K562 (cell line): ENCODE results near the gene LRRTM3. TPM values are rescaled to one million over a fixed set of nuclear protein-coding genes. Genes with fewer than 3 reads are reported as not detected.

Source experiments
- ATAC-seq: fragments of 200-7000 bp; cut with Tn5 transposase; 3 replicates; pipeline ENCODE4 v1.9.1; 2020; ENCODE audit warnings: moderate library complexity
- BruUV-seq: library from RNA; stranded (reverse); fragments of 400-500 nt; replicated peaks from 2 replicates; lab custom pipeline; 2021; lab: Mats Ljungman, UMichigan
- CTCF ChIA-PET: fragments of 300-600 bp; formaldehyde crosslinking; extraction: SDS; loops from one replicate; lab custom pipeline; 2021; ENCODE audit warnings: low intra/inter-chr PET ratio; lab: Yijun Ruan, JAX
- POLR2A ChIA-PET: fragments of 300-600, 350-650 bp; sonication (Branson Sonifier 250); formaldehyde crosslinking; extraction: SDS; loops from one replicate; lab custom pipeline; 2021; ENCODE audit warnings: antibody characterized with exemption, inconsistent platforms; lab: Yijun Ruan, JAX
- DNase-seq, 4 experiments: peaks; one replicate each; pipeline versions ENCODE4 v3.0.0 to v3.0.0-alpha.2; 2011 to 2018; ENCODE audit warnings: low spot score in 3 of 4, mixed read lengths in 3 of 4; ENCODE audit errors: extremely low read depth in 1 of 4
- FAIRE-seq: peaks from 2 replicates; lab custom pipeline; 2011; peaks lifted over from hg19 to GRCh38; lab: Jason Lieb, UNC
- H2AFZ ChIP-seq: 2 replicates; pipeline ENCODE4 v1.6.0; 2011; ENCODE audit warnings: low read depth, low read length, control low read depth, inconsistent platforms
- H3K27ac ChIP-seq: fragments of 200-600 bp; 3 replicates; pipeline ENCODE4 v1.8.0; 2011; ENCODE audit warnings: low read depth, mild to moderate bottlenecking, control low read depth, inconsistent platforms, low read length, moderate library complexity, mixed read lengths; ENCODE audit errors: extremely low read depth
- H3K27me3 ChIP-seq, 2 experiments: fragments of 300-600 bp in 1 of 2; 2 replicates in 1 of 2; 3 replicates in 1 of 2; pipeline versions ENCODE4 v1.6.0 to v1.8.0; 2011; ENCODE audit warnings: inconsistent platforms in 2 of 2, low read length in 2 of 2, mild to moderate bottlenecking in 1 of 2, mixed read lengths in 1 of 2, moderate library complexity in 1 of 2; ENCODE audit not compliant: control insufficient read depth in 2 of 2, insufficient read depth in 2 of 2
- H3K36me3 ChIP-seq: fragments of 300-600 bp; 3 replicates; pipeline ENCODE4 v1.8.0; 2011; ENCODE audit warnings: mild to moderate bottlenecking, low read length, inconsistent platforms; ENCODE audit not compliant: control insufficient read depth, insufficient read depth
- H3K4me1 ChIP-seq, 2 experiments: fragments of 200-600 bp in 1 of 2; replicated peaks in 1 of 2; 2 replicates in 1 of 2; 3 replicates in 1 of 2; pipeline versions ENCODE4 v1.5.1 to v1.8.0; 2011; ENCODE audit warnings: inconsistent platforms in 2 of 2, low read length in 2 of 2, mild to moderate bottlenecking in 1 of 2, mixed read lengths in 1 of 2, moderate library complexity in 1 of 2; ENCODE audit not compliant: control insufficient read depth in 2 of 2, insufficient read depth in 2 of 2
- H3K4me2 ChIP-seq: 2 replicates; pipeline ENCODE4 v1.6.1; 2011; ENCODE audit warnings: low read length, control low read depth, inconsistent platforms, mixed read lengths; ENCODE audit not compliant: insufficient read depth
- H3K4me3 ChIP-seq: fragments of 200-600 bp; sonication (generic), shearing (Covaris generic); 2 replicates; pipeline ENCODE4 v1.5.1; 2016; ENCODE audit warnings: control low read depth, inconsistent platforms
- H3K79me2 ChIP-seq: fragments of 200-600 bp; 3 replicates; pipeline ENCODE4 v1.8.0; 2011; ENCODE audit warnings: low read length, inconsistent platforms; ENCODE audit not compliant: control insufficient read depth, insufficient read depth
- H3K9ac ChIP-seq, 2 experiments: 2 replicates each; pipeline versions ENCODE4 v1.6.0 to v1.6.1; 2011; ENCODE audit warnings: low read depth in 2 of 2, low read length in 2 of 2, control low read depth in 1 of 2, inconsistent platforms in 1 of 2, mild to moderate bottlenecking in 1 of 2, mixed read lengths in 1 of 2; ENCODE audit not compliant: insufficient read depth in 1 of 2
- H3K9me1 ChIP-seq: one replicate; pipeline ENCODE4 v1.6.0; 2011; ENCODE audit warnings: inconsistent platforms, mild to moderate bottlenecking, low read length, moderate library complexity; ENCODE audit not compliant: control insufficient read depth, insufficient read depth
- H3K9me3 ChIP-seq: replicated peaks from 2 replicates; pipeline ENCODE4 v1.5.1; 2011; ENCODE audit warnings: low read depth, low read length, inconsistent platforms; ENCODE audit not compliant: control insufficient read depth, insufficient read depth
- H4K20me1 ChIP-seq: replicated peaks from 2 replicates; pipeline ENCODE4 v1.6.1; 2011; ENCODE audit warnings: low read length, inconsistent platforms, mixed read lengths; ENCODE audit not compliant: control insufficient read depth, insufficient read depth
- HCFC1 ChIP-seq: IDR thresholded peaks from 2 replicates; pipeline ENCODE4 v1.6.1; 2012; ENCODE audit warnings: low read depth, low read length, improper control_type of control experiment
- HOMEZ ChIP-seq: fragments of 250-450 bp; sonication (Bioruptor Pico); IDR thresholded peaks from 2 replicates; pipeline ENCODE4 v1.4.0; 2020; ENCODE audit warnings: mild to moderate bottlenecking, moderate library complexity
- POLR3G ChIP-seq: IDR thresholded peaks from 2 replicates; pipeline ENCODE4 v1.6.1; 2011; ENCODE audit not compliant: insufficient read length, insufficient replicate concordance; ENCODE audit errors: extremely low read depth
- SP1 ChIP-seq: sonication (generic); formaldehyde crosslinking; IDR thresholded peaks from 2 replicates; pipeline ENCODE4 v1.8.1; 2022; ENCODE audit warnings: mild to moderate bottlenecking, missing genetic modification reagents
- SREBF1 ChIP-seq: fragments of 150-350 bp; IDR thresholded peaks from 2 replicates; pipeline ENCODE4 v1.6.1; 2014; ENCODE audit warnings: antibody characterized with exemption, low read depth, low read length, borderline replicate concordance
- ZBTB17 ChIP-seq: fragments of 450-650 bp; formaldehyde crosslinking; IDR thresholded peaks from 2 replicates; pipeline ENCODE4 v1.4.0; 2020; ENCODE audit warnings: mild to moderate bottlenecking
- ZEB2 ChIP-seq: fragments of 450-650 bp; IDR thresholded peaks from 2 replicates; pipeline ENCODE4 v1.6.1; 2016
- ZNF12 ChIP-seq: sonication (generic); formaldehyde crosslinking; IDR thresholded peaks from 2 replicates; pipeline ENCODE4 v1.4.0; 2020; ENCODE audit warnings: mild to moderate bottlenecking, missing genetic modification reagents
- WGBS: fragments of 100-300 bp; shearing (Covaris generic); methylation state at CpG from one replicate; pipeline ENCODE4 v1.1.6; 2016; ENCODE audit warnings: low coverage, mixed read lengths; ENCODE audit not compliant: insufficient coverage; ENCODE audit errors: missing lambda C conversion rate; 5-methylcytosine and 5-hydroxymethylcytosine counted together
- in situ Hi-C: fragments of 300-500 bp; cut with MboI; formaldehyde crosslinking; loops from 4 replicates; pipeline ENCODE4 v1.15.0; 2018; ENCODE audit warnings: inconsistent platforms, mixed read lengths
- intact Hi-C: fragments of 100-400 bp; cut with micrococcal nuclease; formaldehyde crosslinking; loops from 2 replicates; pipeline ENCODE4 v1.14.2; 2022
- polyA plus RNA-seq, 8 experiments: library from polyadenylated mRNA; depleted of rRNA in 4 of 8; stranded (reverse) in 5 of 8; unstranded in 3 of 8; fragments of >200 nt; fragmentation: Nextera tagmentation in 2 of 8; fragmentation: Illumina TruSeq in 1 of 8; extraction: Ambion mirVana in 2 of 8; extraction: Trizol in 1 of 8; gene quantifications; 2 replicates each; pipeline versions ENCODE4 v1.2.1 to v1.2.3, GENCODE V29; 2011 to 2014; ENCODE audit warnings: inconsistent platforms in 1 of 8, missing spikeins in 1 of 8
- total RNA-seq, 7 experiments: library from RNA; depleted of rRNA in 6 of 7; stranded (reverse); fragments of >200 nt in 6 of 7; fragmentation: Illumina TruSeq in 2 of 7; extraction: Trizol in 2 of 7; gene quantifications; 2 replicates each; pipeline versions ENCODE4 v1.2.1 to v1.2.3, GENCODE V29; 2011 to 2021; ENCODE audit warnings: low replicate concordance in 1 of 7

Gene LRRTM3
- total and polyA plus RNA-seq, 9 of the 15 experiments (the other 6 are each of a cell fraction or from before 2014, with no cell fraction given) = not detected

GRCh38 chr10:66924674-66925345, 1.0 kb upstream of the LRRTM3 start:
- TF ChIP-seq SP1 (CRISPR knock-in tag) (no peak), HCFC1 (no peak), ZBTB17 (CRISPR knock-in tag) (no peak), ZNF12 (CRISPR knock-in tag) (no peak), HOMEZ (CRISPR knock-in tag) (no peak), SREBF1 (no peak), POLR3G (no peak), ZEB2 (no peak)
- TF ChIP-seq, all 486 proteins: peak for 0
- CTCF ChIA-PET = no interaction called here
- no peak overlapping the region for H3K4me2 ChIP-seq
- POLR2A ChIA-PET = no interaction called here
- no peaks in the 10 kb centered on the region for H3K4me1 ChIP-seq
- no peaks in the 10 kb centered on the region for H3K36me3 ChIP-seq
- FAIRE-seq = no peak
- no peak overlapping the region for H2AFZ ChIP-seq
- no peak for DNase-seq
- H3K9me1 ChIP-seq = no peaks in the 10 kb centered on the region
- in situ Hi-C loops = no loop called here
- H4K20me1 ChIP-seq = no peaks in the 10 kb centered on the region
- no peak overlapping the region for H3K27ac ChIP-seq
- H3K79me2 ChIP-seq = no peaks in the 10 kb centered on the region
- no peaks in the 10 kb centered on the region for H3K9me3 ChIP-seq
- intact Hi-C loops = no loop called here
- no peaks in the 10 kb centered on the region for H3K27me3 ChIP-seq
- no peak for ATAC-seq
- H3K4me3 ChIP-seq = no peak overlapping the region
- 2% methylated on average over 10 of the region's 10 CpGs for WGBS
- no peak overlapping the region for H3K9ac ChIP-seq
- BruUV-seq = no TSS peak
